Fibroblast of skin of right biceps (primary cell): ENCODE results near the gene RNF40.
"Not testable (repeated sequence)": the region's sequence is repeated elsewhere in the genome, so short reads cannot be mapped to it uniquely, and the experiment has no call there.

Experiments used
- DNase-seq: peaks from one replicate; pipeline ENCODE4 v3.0.0-alpha.2; 2013

Gene RNF40

DNA sequence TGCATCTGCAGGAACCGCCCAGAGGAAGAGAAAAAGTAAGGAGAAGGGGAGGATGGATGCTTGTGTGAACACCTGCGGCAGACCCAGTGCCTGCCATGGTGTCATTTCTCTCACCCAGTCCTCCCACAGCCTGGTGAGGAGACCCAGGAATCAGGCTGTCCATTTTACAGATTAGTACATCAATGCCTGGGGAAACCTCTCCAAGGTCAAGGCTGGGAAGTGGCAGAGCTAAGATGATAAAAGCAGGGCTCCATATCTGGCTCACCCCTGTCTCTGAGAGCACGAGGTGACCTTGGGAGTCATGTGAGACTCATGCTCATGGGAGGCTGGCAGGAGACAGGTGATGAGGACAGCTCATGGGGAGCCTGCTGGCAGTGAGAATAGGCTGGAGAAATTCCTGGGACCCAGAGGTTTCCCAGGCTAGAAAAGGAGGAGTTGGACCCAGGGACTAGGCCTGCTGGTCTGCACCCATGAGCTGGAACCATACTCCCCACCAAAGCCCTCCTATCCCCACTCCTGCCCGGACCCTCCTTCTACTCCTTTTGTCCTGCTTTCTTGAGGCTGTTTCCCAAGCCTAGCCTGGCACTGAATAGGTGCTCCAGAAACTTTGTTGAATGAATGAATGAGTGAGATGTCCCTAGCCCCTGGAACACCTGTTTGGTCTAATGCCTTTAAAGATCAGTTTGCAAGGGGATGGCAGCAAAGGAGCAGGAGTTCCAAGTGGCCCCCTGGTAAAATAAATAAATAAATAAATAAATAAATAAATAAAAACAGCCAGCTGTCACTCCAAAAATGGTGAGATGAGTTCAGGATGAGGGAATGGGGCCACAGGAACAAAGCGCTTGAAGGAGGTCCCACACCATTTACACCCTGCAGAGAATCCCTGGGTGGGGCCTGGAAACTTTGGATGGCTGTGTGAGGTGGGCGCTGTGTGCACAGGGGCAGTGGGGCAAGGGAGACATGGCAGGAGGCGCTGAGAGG, 23.3 kb downstream of the RNF40 start:
- no peak for DNase-seq

- peak; percentile 69 for DNase-seq
Measured at GRCh38 chr16:30786115-30786935, 24.2 kb downstream of the RNF40 start.

DNA sequence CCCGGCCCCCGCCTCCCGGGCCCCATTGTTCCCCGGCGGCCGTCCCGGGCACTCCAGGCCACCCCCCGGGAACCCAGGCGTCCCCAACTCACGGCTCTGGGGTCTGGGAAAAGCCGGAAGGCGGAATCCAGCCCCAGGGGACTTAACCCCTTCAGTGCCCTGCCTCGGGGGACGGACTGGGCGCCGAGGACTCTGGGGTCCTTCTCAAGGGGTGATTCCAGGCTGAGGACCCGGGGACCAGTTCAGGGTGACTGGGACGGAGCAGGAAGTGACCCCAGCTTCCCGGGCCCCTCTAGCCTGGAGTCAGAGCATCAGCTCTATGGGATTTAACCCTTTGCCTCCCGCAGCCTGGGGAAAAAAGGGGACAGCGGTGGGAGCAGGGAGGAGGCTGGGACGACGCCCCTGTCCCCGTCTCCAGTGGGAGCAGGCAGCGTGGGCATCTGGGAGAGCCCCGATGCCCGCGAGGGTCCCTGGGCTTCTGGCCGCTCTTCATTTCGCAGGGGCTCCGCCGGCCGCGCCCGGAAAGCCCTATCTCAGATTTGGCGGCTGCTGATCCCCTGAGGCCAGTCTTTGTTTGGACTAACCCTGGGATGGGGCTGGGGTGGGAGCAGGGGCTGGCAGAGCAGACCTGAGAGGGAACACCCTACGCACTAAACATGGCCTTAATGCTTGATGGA, 25.0 kb downstream of the RNF40 start, which contains the start of gene ZNF629:
Gene ZNF629 (minus strand): TSS at position 270 of the 677 bp plus-strand sequence. CDS start 2,723 bp downstream, outside the sequence.
- DNase-seq: peak; percentile 77

DNA sequence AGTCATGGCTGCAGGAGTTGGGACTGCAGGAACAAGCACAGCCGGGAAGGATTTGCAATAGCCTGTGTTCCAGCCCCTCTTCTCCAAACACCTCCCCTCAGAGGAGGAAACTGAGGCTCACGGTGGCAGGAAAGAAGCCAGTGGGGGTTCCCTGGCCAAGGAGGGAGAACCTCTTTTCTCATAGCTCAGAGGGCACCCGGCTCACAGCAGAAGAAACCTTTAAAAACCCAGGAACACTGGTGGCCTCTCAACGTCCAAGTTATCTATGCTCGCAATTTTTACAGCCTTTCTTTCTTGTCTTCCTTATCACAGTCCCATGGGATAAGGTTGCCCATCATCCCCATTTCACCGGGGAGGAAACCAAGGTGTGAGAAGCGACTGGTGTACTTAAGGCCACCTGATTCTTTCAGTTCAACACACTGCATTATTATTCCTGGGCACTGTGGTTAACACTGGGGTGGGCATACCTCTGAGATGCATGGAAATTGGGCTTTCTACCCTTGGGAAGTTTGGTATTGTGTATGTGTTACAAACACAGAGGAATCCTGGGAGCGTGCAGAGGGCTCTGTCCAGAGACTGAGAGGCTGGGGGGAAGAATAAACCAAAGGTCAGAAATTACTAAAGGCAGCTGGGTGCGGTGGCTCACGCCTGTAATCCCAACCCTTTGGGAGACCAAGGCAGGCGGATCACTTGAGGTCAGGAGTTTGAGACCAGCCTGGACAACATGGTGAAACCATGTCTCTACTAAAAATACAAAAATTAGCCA, 25.7 kb downstream of the RNF40 start:
- no peak for DNase-seq

DNA sequence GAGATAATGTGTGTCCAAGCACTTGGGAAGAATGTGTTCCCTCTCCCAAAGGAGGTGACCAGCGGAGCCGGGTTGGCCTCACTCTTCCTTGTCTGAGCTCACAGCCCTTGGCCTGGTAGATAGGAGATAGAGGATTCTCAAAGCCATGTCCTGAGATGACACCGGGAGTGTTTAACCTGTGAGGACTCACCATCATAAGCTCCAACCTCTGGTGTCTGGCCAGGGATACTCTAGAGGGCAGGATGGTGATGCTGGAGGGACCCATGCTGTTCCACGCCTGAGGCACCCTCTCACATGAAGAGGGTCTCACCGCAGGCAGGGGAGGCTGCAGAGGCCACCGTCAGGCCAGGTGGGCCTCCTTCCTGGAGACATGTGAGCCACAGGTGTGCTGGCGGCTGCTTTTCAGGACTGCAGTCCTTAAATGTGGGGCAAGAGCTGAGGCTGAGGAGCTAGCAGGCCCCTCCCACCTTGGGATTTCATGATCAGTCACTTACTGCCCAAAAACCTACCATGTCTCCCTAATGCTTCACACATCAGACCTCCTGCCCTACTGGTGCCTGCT, 31.5 kb downstream of the RNF40 start:
- no peak for DNase-seq

- no peak for DNase-seq
Measured at GRCh38 chr16:30794634-30795033, 32.5 kb downstream of the RNF40 start.

- DNase-seq: no peak
Measured at GRCh38 chr16:30797670-30798309, 35.7 kb downstream of the RNF40 start.

DNA sequence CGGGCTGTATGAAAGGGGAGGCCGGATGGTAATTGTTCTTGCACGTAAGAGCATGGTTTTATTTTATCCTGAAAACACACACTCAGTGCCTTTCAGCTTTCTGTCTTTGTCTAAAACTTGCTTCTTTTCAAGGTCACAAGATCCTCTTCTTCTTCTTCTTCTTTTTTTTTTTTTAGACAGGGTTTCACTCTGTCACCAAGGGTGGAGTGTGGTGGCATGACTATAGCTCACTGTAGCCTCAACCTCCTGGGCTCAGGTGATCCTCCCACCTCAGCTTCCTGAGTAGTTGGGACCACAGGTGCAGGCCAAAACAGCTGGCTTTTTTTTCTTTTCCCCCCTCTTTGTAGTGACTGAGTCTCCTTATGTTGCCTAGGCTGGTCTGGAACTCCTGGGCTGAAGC, 40.8 kb downstream of the RNF40 start:
- DNase-seq: no peak

- DNase-seq: no peak
Measured at GRCh38 chr16:30805056-30805369, 42.9 kb downstream of the RNF40 start.

- DNase-seq: peak; percentile 81
Measured at GRCh38 chr16:30805370-30806169, 43.4 kb downstream of the RNF40 start.

GRCh38 chr16:30808146-30808545, 46.0 kb downstream of the RNF40 start:
- DNase-seq: no peak

DNA sequence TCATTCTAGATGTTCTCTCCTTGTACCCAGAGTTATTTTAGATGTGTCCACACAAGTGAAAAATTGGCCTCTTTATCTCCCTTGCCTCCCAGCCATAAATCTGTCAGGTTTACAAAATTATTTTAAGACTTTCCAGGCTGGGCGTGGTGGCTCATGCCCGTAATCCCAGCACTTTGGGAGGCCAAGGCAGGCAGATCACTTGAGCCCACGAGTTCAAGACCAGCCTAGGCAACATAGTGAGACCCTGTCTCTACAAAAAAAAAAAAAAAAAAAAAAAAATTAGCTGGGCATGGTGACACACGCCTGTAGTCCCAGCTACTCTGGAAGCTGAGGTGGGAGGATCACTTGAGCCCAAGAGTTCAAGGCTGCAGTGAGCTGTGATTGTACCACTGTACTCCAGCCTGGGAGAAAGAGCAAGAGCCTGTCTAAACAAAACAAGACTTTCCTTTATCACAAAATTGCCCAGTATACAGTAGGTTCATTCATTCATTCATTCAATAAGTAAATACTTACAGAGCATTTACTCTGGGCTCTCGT, 46.8 kb downstream of the RNF40 start:
- DNase-seq: not testable (repeated sequence)

GRCh38 chr16:30809675-30810074, 47.6 kb downstream of the RNF40 start:
- not testable (repeated sequence) for DNase-seq

DNA sequence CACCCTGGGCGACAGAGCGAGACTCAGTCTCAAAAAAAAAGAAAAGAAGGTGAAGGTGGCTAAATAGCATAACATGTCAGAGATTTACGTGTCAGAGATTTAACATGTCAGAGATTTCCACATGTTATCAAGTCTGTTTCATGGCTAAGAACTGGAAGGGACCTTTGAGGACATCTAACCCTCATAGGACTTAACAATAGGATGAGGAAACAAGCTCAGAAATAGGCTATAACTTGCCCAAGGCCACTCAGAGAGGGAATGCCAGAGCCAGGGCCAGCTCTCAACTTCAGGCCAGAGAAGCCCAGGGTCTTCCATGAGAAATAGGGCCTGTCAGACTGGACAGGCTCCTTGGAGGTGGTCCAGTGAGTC, 51.7 kb downstream of the RNF40 start:
- DNase-seq: no peak

GRCh38 chr16:30816769-30817168, 54.6 kb downstream of the RNF40 start:
- DNase-seq: no peak

- DNase-seq: no peak
Measured at GRCh38 chr16:30820952-30821421, 58.9 kb downstream of the RNF40 start.

DNA sequence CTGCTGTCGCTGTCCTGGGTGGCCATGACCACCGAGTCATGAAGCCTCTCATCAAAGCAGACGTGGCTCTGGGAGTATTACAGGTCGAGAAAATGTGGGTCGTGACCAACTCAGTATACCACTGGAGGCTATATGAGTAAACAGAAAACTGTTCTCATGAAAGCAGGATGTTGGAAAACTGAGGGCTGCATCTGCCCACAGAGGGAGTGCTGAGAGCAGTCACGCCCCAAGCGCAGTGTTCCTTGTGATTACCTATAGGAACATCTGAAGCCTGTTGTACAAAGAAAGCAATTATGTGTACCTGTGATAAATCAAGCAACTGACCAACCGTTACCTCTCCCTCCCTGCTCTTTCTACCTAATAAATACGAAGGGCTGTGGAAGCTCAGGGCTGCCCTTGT, 59.3 kb downstream of the RNF40 start:
- DNase-seq: not testable (repeated sequence)

GRCh38 chr16:30821891-30822290, 59.8 kb downstream of the RNF40 start:
- DNase-seq: no peak
